Measurements from ENCODE around the gene TSPAN9. TPM values are rescaled to one million over a fixed set of nuclear protein-coding genes. Genes with fewer than 3 reads are reported as not detected.

TSPAN9 gene
- total and polyA plus RNA-seq, 2 donors from 2014 or later = 62.4 to 81.6 TPM

DNA sequence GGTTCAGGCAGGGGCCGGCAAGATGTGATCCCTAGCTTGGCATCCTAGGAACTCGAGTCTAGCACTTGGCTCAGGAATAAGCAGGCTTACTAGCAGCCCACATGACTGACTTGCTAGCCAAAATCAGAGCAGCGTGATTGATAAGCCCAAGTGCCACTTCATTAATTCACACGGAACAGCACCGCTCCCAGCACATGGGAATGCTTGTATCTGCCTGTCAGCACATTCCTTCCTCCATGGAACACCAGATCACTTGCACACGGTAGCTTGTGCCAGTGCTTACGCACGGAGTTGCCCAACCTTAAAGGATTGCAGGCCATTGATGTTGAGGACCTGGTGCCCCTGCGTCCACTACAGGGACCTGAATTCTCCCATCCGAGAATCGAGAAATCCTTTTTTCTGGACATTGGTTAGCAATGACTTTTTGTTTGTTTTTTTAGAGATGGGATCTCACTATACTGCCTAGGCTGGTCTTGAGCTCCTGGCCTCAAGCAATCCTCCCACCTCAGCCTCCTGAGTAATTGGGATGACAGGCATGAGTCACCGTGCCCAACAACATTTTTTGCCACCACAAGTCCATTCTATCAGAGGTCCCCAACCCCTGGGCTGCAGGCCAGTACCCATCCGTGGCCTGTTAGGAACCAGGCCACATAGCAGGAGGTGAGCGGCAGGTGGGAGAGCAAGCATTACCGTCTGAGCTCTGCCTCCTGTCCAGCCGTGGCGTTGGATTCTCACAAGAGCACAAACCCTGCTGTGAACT is 30.6 kb upstream of the TSPAN9 start:
- no peak overlapping the region for H3K27ac ChIP-seq (ENCODE audit: low read depth in 2 of 2, low read length in 2 of 2)
- no peak for FAIRE-seq

DNA sequence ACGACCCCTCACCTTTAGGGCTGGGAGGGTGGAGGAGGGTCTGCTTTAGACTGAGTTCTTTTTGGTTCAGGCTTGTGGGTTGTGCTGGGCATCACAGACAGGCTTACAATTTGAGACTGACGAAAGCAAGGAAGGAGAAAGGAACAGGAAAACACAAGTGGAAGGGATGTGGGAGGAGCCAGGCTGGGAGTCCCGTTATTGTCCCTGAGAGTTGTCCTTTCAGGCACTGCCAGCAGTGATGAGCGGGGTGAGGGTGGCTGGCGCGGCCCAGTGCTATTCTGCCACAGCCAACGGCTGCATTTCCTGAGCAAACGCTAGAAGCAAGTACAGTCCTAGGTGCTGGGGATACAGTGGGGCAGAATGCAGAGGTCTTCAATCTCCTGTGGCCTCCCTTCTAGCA is 29.2 kb upstream of the TSPAN9 start:
- Histone ChIP-seq H3K4me1 (ENCODE audit: control insufficient read depth in 2 of 3, insufficient read depth in 2 of 3, low read depth in 1 of 3, low read length in 3 of 3) (peaks cover 0 to 5% (median 4%) of the 10 kb centered on the region in 3 donors), H3K4me3 (ENCODE audit: low read length in 3 of 3) (no peak overlapping the region), H3K27me3 (ENCODE audit: control insufficient read depth, insufficient read depth, low read length) (no peaks in the 10 kb centered on the region), H3K36me3 (ENCODE audit: control insufficient read depth in 2 of 3, insufficient read depth in 3 of 3, low read length in 3 of 3) (no peaks in the 10 kb centered on the region), H3K9ac (ENCODE audit: low read length in 3 of 3) (no peak overlapping the region), H3K27ac (ENCODE audit: low read depth in 2 of 2, low read length in 2 of 2) (no peak overlapping the region), H3K9me3 (ENCODE audit: control insufficient read depth in 2 of 3, insufficient read depth in 1 of 3, low read length in 3 of 3) (no peaks in the 10 kb centered on the region)
- intact Hi-C loops (cut with DNase I) = no loop called here
- TF ChIP-seq, protein P1, sequence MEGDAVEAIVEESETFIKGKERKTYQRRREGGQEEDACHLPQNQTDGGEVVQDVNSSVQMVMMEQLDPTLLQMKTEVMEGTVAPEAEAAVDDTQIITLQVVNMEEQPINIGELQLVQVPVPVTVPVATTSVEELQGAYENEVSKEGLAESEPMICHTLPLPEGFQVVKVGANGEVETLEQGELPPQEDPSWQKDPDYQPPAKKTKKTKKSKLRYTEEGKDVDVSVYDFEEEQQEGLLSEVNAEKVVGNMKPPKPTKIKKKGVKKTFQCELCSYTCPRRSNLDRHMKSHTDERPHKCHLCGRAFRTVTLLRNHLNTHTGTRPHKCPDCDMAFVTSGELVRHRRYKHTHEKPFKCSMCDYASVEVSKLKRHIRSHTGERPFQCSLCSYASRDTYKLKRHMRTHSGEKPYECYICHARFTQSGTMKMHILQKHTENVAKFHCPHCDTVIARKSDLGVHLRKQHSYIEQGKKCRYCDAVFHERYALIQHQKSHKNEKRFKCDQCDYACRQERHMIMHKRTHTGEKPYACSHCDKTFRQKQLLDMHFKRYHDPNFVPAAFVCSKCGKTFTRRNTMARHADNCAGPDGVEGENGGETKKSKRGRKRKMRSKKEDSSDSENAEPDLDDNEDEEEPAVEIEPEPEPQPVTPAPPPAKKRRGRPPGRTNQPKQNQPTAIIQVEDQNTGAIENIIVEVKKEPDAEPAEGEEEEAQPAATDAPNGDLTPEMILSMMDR (IDR thresholded peaks at IDR 0.05; ENCODE audit: borderline replicate concordance, extremely low read depth, insufficient read depth) = no peak
- no peak for FAIRE-seq
- no peak for DNase-seq

More for the DNA sequence above, 30.6 kb upstream of the TSPAN9 start:
- no peak overlapping the region for H3K4me3 ChIP-seq (ENCODE audit: low read length in 3 of 3)
- no peak for DNase-seq
- H3K4me1 ChIP-seq (ENCODE audit: control insufficient read depth in 2 of 3, insufficient read depth in 2 of 3, low read depth in 1 of 3, low read length in 3 of 3) = peaks cover 0 to 10% (median 5%) of the 10 kb centered on the region in 3 donors
- H3K9me3 ChIP-seq (ENCODE audit: control insufficient read depth in 2 of 3, insufficient read depth in 1 of 3, low read length in 3 of 3) = no peaks in the 10 kb centered on the region
- H3K36me3 ChIP-seq (ENCODE audit: control insufficient read depth in 2 of 3, insufficient read depth in 3 of 3, low read length in 3 of 3) = no peaks in the 10 kb centered on the region
- TF ChIP-seq, protein P1 (IDR thresholded peaks at IDR 0.05; ENCODE audit: borderline replicate concordance, extremely low read depth, insufficient read depth) = no peak
- no peak overlapping the region for H3K9ac ChIP-seq (ENCODE audit: low read length in 3 of 3)
- H3K27me3 ChIP-seq (ENCODE audit: control insufficient read depth, insufficient read depth, low read length) = no peaks in the 10 kb centered on the region
- intact Hi-C loops (cut with DNase I) = no loop called here

DNA sequence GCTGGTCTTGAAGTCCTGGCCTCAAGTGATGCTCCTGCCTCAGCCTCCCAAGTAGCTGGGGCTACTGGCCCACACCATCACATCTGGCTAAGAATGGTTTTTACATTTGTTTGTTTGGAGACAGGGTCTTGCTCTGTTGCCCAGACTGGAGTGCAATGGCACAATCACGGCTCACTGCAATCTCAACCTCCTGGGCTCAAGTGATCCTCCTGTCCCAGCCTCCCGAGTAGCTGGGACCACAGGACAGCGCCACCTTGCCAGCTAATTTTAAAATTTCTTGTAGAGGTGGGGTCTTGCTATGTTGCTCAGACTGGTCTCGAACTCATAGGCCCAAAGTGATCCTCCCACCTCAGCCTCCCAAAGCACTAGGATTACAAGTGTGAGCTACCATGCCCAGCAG is 28.6 kb upstream of the TSPAN9 start:
- Histone ChIP-seq H3K9ac (ENCODE audit: low read length in 3 of 3) (no peak overlapping the region), H3K4me1 (ENCODE audit: control insufficient read depth in 2 of 3, insufficient read depth in 2 of 3, low read depth in 1 of 3, low read length in 3 of 3) (peaks cover 0 to 5% (median 4%) of the 10 kb centered on the region in 3 donors), H3K27me3 (ENCODE audit: control insufficient read depth, insufficient read depth, low read length) (no peaks in the 10 kb centered on the region), H3K4me3 (ENCODE audit: low read length in 3 of 3) (no peak overlapping the region), H3K9me3 (ENCODE audit: control insufficient read depth in 2 of 3, insufficient read depth in 1 of 3, low read length in 3 of 3) (no peaks in the 10 kb centered on the region), H3K36me3 (ENCODE audit: control insufficient read depth in 2 of 3, insufficient read depth in 3 of 3, low read length in 3 of 3) (no peaks in the 10 kb centered on the region), H3K27ac (ENCODE audit: low read depth in 2 of 2, low read length in 2 of 2) (no peak overlapping the region)
- TF ChIP-seq, protein P1 (IDR thresholded peaks at IDR 0.05; ENCODE audit: borderline replicate concordance, extremely low read depth, insufficient read depth) = no peak
- DNase-seq (no peak), FAIRE-seq (no peak)
- intact Hi-C loops (cut with DNase I) = no loop called here
